H1 (cell line): ENCODE results near the gene GLRA1. TPM values are rescaled to one million over a fixed set of nuclear protein-coding genes. Genes with fewer than 3 reads are reported as not detected.

Experiments
- ASH2L ChIP-seq: fragments of 200-600, 300-600 bp; sonication (generic); IDR thresholded peaks from one replicate; pipeline ENCODE4 v1.7.1; 2017; ENCODE audit warnings: low read length
- EZH2 ChIP-seq: fragments of 200-600 bp; sonication (generic); IDR thresholded peaks from 2 replicates; pipeline ENCODE4 v1.7.1; 2012; ENCODE audit warnings: low read depth, mild to moderate bottlenecking, moderate library complexity, low read length, inconsistent platforms; ENCODE audit not compliant: severe bottlenecking
- HDAC2 ChIP-seq, 2 experiments: fragments of 300-600 bp in 1 of 2; sonication (generic) in 1 of 2; IDR thresholded peaks; 2 replicates each; pipeline ENCODE4 v1.6.1; 2011 to 2012; ENCODE audit warnings: low read depth in 2 of 2, low read length in 2 of 2, mild to moderate bottlenecking in 2 of 2, moderate library complexity in 2 of 2, borderline replicate concordance in 1 of 2, inconsistent platforms in 1 of 2
- HDAC6 ChIP-seq: IDR thresholded peaks from one replicate; pipeline ENCODE4 v1.7.1; 2012; ENCODE audit warnings: low read depth, mild to moderate bottlenecking, inconsistent platforms, low read length, moderate library complexity
- KDM4A ChIP-seq: IDR thresholded peaks from one replicate; pipeline ENCODE4 v1.7.1; 2012; ENCODE audit warnings: low read depth, mild to moderate bottlenecking, moderate library complexity, low read length, inconsistent platforms; ENCODE audit not compliant: severe bottlenecking
- NANOG ChIP-seq: IDR thresholded peaks from 2 replicates; pipeline ENCODE4 v1.6.1; 2011; ENCODE audit warnings: low read length, low read depth, mild to moderate bottlenecking, inconsistent platforms; ENCODE audit not compliant: insufficient read depth, poor library complexity, severe bottlenecking
- POU5F1 ChIP-seq: IDR thresholded peaks from 2 replicates; pipeline ENCODE4 v1.6.1; 2011; ENCODE audit warnings: low read depth, mild to moderate bottlenecking, low read length, moderate library complexity
- RAD21 ChIP-seq, 2 experiments: IDR thresholded peaks in 1 of 2; conservative IDR thresholded peaks in 1 of 2; 2 replicates each; pipeline ENCODE4 v1.6.1; 2011; ENCODE audit warnings: low read depth in 2 of 2, low read length in 2 of 2, improper control_type of control experiment in 1 of 2, inconsistent platforms in 1 of 2, mild to moderate bottlenecking in 1 of 2, moderate library complexity in 1 of 2
- RBBP5 ChIP-seq: IDR thresholded peaks from 2 replicates; pipeline ENCODE4 v1.7.1; 2012; ENCODE audit warnings: low read depth, mild to moderate bottlenecking, inconsistent platforms, low read length, moderate library complexity, borderline replicate concordance
- SAP30 ChIP-seq: fragments of 300-600 bp; sonication (generic); IDR thresholded peaks from 2 replicates; pipeline ENCODE4 v1.7.1; 2012; ENCODE audit warnings: low read length, moderate library complexity, mild to moderate bottlenecking, inconsistent platforms; ENCODE audit not compliant: insufficient read depth, insufficient replicate concordance
- SIN3A ChIP-seq, 2 experiments: IDR thresholded peaks in 1 of 2; conservative IDR thresholded peaks in 1 of 2; 2 replicates each; pipeline ENCODE4 v1.6.1; 2011 to 2012; ENCODE audit warnings: low read length in 2 of 2, improper control_type of control experiment in 1 of 2, low read depth in 1 of 2, mild to moderate bottlenecking in 1 of 2
- SIX5 ChIP-seq: IDR thresholded peaks from 2 replicates; pipeline ENCODE4 v1.6.1; 2011; ENCODE audit warnings: mild to moderate bottlenecking, low read depth, low read length
- SP2 ChIP-seq: IDR thresholded peaks from 2 replicates; pipeline ENCODE4 v1.6.1; 2012; ENCODE audit warnings: mild to moderate bottlenecking, low read length, inconsistent platforms
- TAF1 ChIP-seq: IDR thresholded peaks from 2 replicates; pipeline ENCODE4 v1.6.1; 2011; ENCODE audit warnings: mild to moderate bottlenecking, low read depth, low read length
- YY1 ChIP-seq: IDR thresholded peaks from 2 replicates; pipeline ENCODE4 v1.6.1; 2011; ENCODE audit warnings: low read depth, mild to moderate bottlenecking, low read length
- ZNF274 ChIP-seq: IDR thresholded peaks from 2 replicates; pipeline ENCODE4 v1.7.0; 2012; ENCODE audit warnings: low read length, borderline replicate concordance; ENCODE audit errors: extremely low read depth
- polyA plus RNA-seq, 7 experiments: library from polyadenylated mRNA; depleted of rRNA in 3 of 7; stranded (reverse) in 5 of 7; unstranded in 2 of 7; fragments of >200 nt in 5 of 7; fragments of 200-250 nt in 2 of 7; gene quantifications; 1 replicate in 5 of 7; 2 replicates in 1 of 7; 4 replicates in 1 of 7; pipeline versions ENCODE4 v1.2.1 to v1.2.3, GENCODE V29; 2011 to 2013; ENCODE audit warnings: missing spikeins in 2 of 7, mixed read lengths in 2 of 7
- total RNA-seq: library from RNA; stranded (reverse); fragmentation: NEBNext Ultra II Directional; extraction: Animal tissue kit (Norgen Biotek cat#: 25700); gene quantifications from 2 replicates; pipeline ENCODE4 v1.2.1, GENCODE V29; 2021
- TF ChIP-seq, protein P1 (sequence below): IDR thresholded peaks from 2 replicates; pipeline ENCODE4 v1.6.1; 2012; ENCODE audit warnings: inconsistent platforms
- TF ChIP-seq, protein P2 (sequence below): IDR thresholded peaks from 2 replicates; pipeline ENCODE4 v1.6.1; 2012; ENCODE audit warnings: inconsistent platforms

The GLRA1 gene
- total and polyA plus RNA-seq, 2 of the 8 experiments (the other 6 are each of a cell fraction or from before 2014, with no cell fraction given), result not detected

- TF ChIP-seq SIX5, result no peak
- no peak for TF ChIP-seq HDAC6
- TF ChIP-seq RBBP5, result no peak
- TF ChIP-seq SP2, result no peak
- no peak for TF ChIP-seq SIN3A (conservative IDR thresholded peaks at IDR 0.05 in 1 of 2, IDR thresholded peaks at IDR 0.05 in 1 of 2; ENCODE audit: low read depth in 1 of 2, low read length in 2 of 2)
- peak; percentile 71; the same call in 1 of the 2 replicates for TF ChIP-seq POU5F1
- TF ChIP-seq SAP30, result no peak
- TF ChIP-seq, protein P1, sequence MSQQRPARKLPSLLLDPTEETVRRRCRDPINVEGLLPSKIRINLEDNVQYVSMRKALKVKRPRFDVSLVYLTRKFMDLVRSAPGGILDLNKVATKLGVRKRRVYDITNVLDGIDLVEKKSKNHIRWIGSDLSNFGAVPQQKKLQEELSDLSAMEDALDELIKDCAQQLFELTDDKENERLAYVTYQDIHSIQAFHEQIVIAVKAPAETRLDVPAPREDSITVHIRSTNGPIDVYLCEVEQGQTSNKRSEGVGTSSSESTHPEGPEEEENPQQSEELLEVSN, result no peak
- no peak for TF ChIP-seq KDM4A
- no peak for TF ChIP-seq ZNF274
- TF ChIP-seq NANOG, result peak; percentile 82
- TF ChIP-seq YY1, result no peak
- TF ChIP-seq RAD21 (IDR thresholded peaks at IDR 0.05 in 1 of 2, conservative IDR thresholded peaks at IDR 0.05 in 1 of 2; ENCODE audit: low read depth in 2 of 2, low read length in 2 of 2), result 0 out of 4 replicates have a peak, but pooled peaks of 1 of the 2 experiments have one; percentile 0
- TF ChIP-seq, protein P2, sequence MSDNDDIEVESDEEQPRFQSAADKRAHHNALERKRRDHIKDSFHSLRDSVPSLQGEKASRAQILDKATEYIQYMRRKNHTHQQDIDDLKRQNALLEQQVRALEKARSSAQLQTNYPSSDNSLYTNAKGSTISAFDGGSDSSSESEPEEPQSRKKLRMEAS, result no peak
- no peak for TF ChIP-seq EZH2
- TF ChIP-seq TAF1, result no peak
- TF ChIP-seq ASH2L, result no peak
- TF ChIP-seq HDAC2 (IDR thresholded peaks at IDR 0.05; ENCODE audit: borderline replicate concordance in 1 of 2, low read depth in 2 of 2, low read length in 2 of 2), result peak in 1 of 2 experiments; percentile 52; a peak in 1 of 4 replicates
Observed at GRCh38 chr5:151903243-151903653, 21.4 kb downstream of the GLRA1 start (continued).
